HepG2 (cell line): ENCODE measurements around the gene AKR1C4.

Experiments used
- BRCA1 ChIP-seq: sonication (generic); formaldehyde crosslinking; IDR thresholded peaks from 2 replicates; pipeline ENCODE4 v1.4.0; 2020; ENCODE audit warnings: missing genetic modification reagents
- CEBPG ChIP-seq: IDR thresholded peaks from 2 replicates; pipeline ENCODE4 v1.6.1; 2016
- CTCF ChIP-seq: sonication (generic); formaldehyde crosslinking; IDR thresholded peaks from 2 replicates; pipeline ENCODE4 v1.5.0; 2020; ENCODE audit warnings: mild to moderate bottlenecking, missing genetic modification reagents, moderate library complexity
- ETV6 ChIP-seq: sonication (generic); formaldehyde crosslinking; conservative IDR thresholded peaks from 2 replicates; pipeline ENCODE4 v1.4.0; 2020; ENCODE audit warnings: missing genetic modification reagents
- MATR3 ChIP-seq: sonication (generic); formaldehyde crosslinking; IDR thresholded peaks from 2 replicates; pipeline ENCODE4 v1.4.0; 2020; ENCODE audit warnings: missing genetic modification reagents
- YY1 ChIP-seq: IDR thresholded peaks from 2 replicates; pipeline ENCODE4 v1.6.1; 2011; ENCODE audit warnings: low read length, low read depth, moderate library complexity, mild to moderate bottlenecking; ENCODE audit not compliant: insufficient read depth, insufficient replicate concordance
- ZNF343 ChIP-seq: sonication (generic); formaldehyde crosslinking; IDR thresholded peaks from 2 replicates; pipeline ENCODE4 v1.4.0; 2020; ENCODE audit warnings: mild to moderate bottlenecking, missing genetic modification reagents
- TF ChIP-seq, protein P1 (sequence below): sonication (generic); formaldehyde crosslinking; IDR thresholded peaks from 2 replicates; pipeline ENCODE4 v1.4.0; 2020; ENCODE audit warnings: mild to moderate bottlenecking, missing genetic modification reagents

DNA sequence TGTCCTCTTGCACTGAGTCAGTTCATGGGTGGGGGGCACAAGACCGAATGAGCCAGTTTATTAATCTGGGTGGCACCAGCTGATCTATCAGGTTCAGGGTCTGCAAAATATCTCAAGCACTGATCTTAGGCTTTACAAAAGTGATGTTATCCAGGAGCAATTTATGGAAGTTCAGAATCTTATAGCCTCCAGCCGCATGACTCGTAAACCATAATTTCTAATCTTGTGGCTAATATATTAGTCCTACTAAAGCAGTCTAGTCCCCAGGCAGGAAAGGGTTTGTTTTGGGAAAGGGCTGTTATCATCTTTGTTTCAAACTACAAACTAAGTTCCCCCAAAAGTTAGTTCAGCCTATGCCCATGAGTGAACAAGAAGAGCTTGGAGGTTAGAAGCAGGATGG, 45.6 kb upstream of the AKR1C4 start:
- TF ChIP-seq CEBPG (no peak), BRCA1 (no peak), ETV6 (no peak), YY1 (no peak), ZNF343 (no peak), MATR3 (CRISPR knock-in tag) (no peak), CTCF (CRISPR knock-in tag) (no peak)
- TF ChIP-seq, protein P1, sequence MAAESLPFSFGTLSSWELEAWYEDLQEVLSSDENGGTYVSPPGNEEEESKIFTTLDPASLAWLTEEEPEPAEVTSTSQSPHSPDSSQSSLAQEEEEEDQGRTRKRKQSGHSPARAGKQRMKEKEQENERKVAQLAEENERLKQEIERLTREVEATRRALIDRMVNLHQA (CRISPR knock-in tag) = no peak
